ENCODE results near the gene DYSF.

DNA sequence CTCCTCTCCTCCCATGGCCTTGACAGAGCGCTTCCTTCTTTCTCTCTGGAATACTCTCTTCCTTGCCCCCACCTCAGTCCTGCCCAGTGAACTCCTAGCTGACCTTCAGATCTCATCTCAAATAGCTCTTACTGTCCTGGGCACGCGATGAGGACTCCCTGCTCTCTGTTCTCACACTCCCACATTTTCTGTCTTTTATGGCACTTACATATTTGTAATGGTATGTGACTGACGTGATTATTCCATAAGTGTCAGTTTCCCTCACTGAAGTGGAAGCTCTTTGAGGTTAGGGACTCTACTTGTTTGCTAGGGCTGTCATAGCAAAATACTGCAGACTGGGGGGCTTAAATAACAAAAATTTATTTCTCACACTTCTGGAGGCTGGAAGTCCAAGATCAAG, 1.7 kb upstream of the DYSF start:
- TF ChIP-seq, protein P1, sequence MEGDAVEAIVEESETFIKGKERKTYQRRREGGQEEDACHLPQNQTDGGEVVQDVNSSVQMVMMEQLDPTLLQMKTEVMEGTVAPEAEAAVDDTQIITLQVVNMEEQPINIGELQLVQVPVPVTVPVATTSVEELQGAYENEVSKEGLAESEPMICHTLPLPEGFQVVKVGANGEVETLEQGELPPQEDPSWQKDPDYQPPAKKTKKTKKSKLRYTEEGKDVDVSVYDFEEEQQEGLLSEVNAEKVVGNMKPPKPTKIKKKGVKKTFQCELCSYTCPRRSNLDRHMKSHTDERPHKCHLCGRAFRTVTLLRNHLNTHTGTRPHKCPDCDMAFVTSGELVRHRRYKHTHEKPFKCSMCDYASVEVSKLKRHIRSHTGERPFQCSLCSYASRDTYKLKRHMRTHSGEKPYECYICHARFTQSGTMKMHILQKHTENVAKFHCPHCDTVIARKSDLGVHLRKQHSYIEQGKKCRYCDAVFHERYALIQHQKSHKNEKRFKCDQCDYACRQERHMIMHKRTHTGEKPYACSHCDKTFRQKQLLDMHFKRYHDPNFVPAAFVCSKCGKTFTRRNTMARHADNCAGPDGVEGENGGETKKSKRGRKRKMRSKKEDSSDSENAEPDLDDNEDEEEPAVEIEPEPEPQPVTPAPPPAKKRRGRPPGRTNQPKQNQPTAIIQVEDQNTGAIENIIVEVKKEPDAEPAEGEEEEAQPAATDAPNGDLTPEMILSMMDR (IDR thresholded peaks at IDR 0.05) = no peak
- no peak for TF ChIP-seq POLR2A (IDR thresholded peaks at IDR 0.05)
